ENCODE measurements around the gene DENND5B.
"Not testable (repeated sequence)": the region's sequence is repeated elsewhere in the genome, so short reads cannot be mapped to it uniquely, and the experiment has no call there.

- TF ChIP-seq CTCF, POLR2A (IDR thresholded peaks at IDR 0.05): not testable (repeated sequence)
Measured at GRCh38 chr12:31375422-31375821, 215.5 kb downstream of the DENND5B start.

Measured in right lobe of liver (tissue), 4 donors.